Ovary (tissue), 3 donors: ENCODE data around the gene ANKRD23.

Experiments used
- EP300 ChIP-seq: sonication (generic); formaldehyde crosslinking; IDR thresholded peaks from one replicate; pipeline ENCODE4 v1.6.1; 2017; ENCODE audit warnings: antibody characterized with exemption
- POLR2A ChIP-seq: fragments of 450-650 bp; IDR thresholded peaks from one replicate; pipeline ENCODE4 v1.6.1; 2017; ENCODE audit warnings: antibody characterized with exemption, mild to moderate bottlenecking, moderate library complexity
- TF ChIP-seq, protein P1 (sequence below), 3 donors: fragments of 450-650 bp in 2 of 3; fragments of 200-600 bp in 1 of 3; IDR thresholded peaks; one replicate each; pipeline versions ENCODE4 v1.5.1 to v1.8.0; 2016 to 2022; ENCODE audit warnings: antibody characterized with exemption in 3 of 3, mild to moderate bottlenecking in 1 of 3
- donor health status: DM: no; HTN: no; CAD: no.

DNA sequence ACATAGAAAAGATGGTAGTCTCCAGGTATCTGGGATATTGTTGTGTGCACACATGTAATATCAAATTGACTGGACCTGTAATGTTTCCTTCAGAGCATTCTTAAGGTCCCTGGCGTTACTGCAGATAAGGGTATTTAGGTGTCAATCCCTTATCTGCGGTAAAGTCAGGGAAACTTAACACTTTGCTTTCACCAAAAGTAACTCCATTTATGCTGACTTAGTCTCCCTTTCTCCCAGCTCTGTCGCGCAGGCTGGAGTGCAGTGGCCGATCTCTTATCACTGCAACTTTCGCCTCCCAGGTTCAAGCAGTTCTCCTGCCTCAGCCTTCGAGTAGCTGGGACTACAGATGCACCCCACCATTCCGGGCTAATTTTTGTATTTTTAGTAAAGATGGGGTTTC is 25.9 kb downstream of the ANKRD23 start:
- TF ChIP-seq POLR2A (no peak), EP300 (no peak)
- TF ChIP-seq, protein P1, sequence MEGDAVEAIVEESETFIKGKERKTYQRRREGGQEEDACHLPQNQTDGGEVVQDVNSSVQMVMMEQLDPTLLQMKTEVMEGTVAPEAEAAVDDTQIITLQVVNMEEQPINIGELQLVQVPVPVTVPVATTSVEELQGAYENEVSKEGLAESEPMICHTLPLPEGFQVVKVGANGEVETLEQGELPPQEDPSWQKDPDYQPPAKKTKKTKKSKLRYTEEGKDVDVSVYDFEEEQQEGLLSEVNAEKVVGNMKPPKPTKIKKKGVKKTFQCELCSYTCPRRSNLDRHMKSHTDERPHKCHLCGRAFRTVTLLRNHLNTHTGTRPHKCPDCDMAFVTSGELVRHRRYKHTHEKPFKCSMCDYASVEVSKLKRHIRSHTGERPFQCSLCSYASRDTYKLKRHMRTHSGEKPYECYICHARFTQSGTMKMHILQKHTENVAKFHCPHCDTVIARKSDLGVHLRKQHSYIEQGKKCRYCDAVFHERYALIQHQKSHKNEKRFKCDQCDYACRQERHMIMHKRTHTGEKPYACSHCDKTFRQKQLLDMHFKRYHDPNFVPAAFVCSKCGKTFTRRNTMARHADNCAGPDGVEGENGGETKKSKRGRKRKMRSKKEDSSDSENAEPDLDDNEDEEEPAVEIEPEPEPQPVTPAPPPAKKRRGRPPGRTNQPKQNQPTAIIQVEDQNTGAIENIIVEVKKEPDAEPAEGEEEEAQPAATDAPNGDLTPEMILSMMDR (IDR thresholded peaks at IDR 0.05): no peak
